ENCODE measurements around the gene LIMCH1. TPM values are rescaled to one million over a fixed set of nuclear protein-coding genes. Genes with fewer than 3 reads are reported as not detected.

LIMCH1 gene
- total and polyA plus RNA-seq, 10 donors, result 14.4 to 434 (median 212) TPM

GRCh38 chr4:41498177-41498576 is 39.8 kb upstream of the LIMCH1 start:
- H3K27ac ChIP-seq, result no peak overlapping the region
- DNase-seq, result no peak
- no peaks in the 10 kb centered on the region for H3K27me3 ChIP-seq (replicated peaks in 1 of 7)
- TF ChIP-seq POLR2A (IDR thresholded peaks at IDR 0.05) (no peak), POLR2AphosphoS5 (IDR thresholded peaks at IDR 0.05) (no peak)
- TF ChIP-seq, protein P1, sequence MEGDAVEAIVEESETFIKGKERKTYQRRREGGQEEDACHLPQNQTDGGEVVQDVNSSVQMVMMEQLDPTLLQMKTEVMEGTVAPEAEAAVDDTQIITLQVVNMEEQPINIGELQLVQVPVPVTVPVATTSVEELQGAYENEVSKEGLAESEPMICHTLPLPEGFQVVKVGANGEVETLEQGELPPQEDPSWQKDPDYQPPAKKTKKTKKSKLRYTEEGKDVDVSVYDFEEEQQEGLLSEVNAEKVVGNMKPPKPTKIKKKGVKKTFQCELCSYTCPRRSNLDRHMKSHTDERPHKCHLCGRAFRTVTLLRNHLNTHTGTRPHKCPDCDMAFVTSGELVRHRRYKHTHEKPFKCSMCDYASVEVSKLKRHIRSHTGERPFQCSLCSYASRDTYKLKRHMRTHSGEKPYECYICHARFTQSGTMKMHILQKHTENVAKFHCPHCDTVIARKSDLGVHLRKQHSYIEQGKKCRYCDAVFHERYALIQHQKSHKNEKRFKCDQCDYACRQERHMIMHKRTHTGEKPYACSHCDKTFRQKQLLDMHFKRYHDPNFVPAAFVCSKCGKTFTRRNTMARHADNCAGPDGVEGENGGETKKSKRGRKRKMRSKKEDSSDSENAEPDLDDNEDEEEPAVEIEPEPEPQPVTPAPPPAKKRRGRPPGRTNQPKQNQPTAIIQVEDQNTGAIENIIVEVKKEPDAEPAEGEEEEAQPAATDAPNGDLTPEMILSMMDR (IDR thresholded peaks at IDR 0.05 in 8 of 11, conservative IDR thresholded peaks at IDR 0.05 in 3 of 11), result no peak
- no peaks in the 10 kb centered on the region for H3K9me3 ChIP-seq
- WGBS, 5 donors, result 73 to 83% (median 79%) methylated on average over 4 of the region's 4 CpGs
- no peak overlapping the region for H3K4me3 ChIP-seq
- H3K36me3 ChIP-seq, result no peaks in the 10 kb centered on the region
- H3K4me1 ChIP-seq, result no peaks in the 10 kb centered on the region
- intact Hi-C loops (cut with DNase I; ENCODE audit: low total_unique reads), result no loop called here

DNA sequence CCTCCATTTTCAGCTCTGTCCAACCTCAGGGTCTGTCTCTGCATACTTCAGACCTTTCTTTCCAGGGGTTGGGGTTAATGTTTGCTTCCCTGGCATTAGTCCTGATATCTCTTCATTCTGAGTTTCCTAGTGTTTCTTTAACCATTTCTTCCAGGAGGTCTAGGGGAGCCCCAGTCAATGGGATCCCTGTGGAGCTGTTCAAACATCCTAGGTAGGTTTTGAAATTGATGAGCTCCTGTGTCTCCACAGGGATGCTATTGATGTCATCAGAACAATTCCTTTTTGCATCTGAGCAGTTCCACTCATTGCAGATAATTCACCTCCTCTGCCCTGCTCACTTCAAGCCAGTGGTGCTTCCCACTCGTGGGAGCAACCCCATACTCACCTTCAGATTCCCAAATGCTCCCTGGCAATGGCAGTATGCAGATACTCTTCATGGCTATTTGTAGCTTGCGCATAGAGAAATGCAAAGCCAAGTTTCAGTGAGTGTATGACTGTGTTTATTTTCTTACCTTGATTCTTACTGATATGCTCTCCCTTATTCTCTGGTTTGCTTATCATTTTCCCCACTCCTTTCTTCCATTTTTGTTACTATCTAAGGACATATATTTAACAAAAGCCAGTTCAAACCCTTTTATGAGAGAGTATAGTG is 33.7 kb upstream of the LIMCH1 start:
- Histone ChIP-seq H3K27ac (no peak overlapping the region), H3K36me3 (no peaks in the 10 kb centered on the region), H3K27me3 (replicated peaks in 1 of 7) (no peaks in the 10 kb centered on the region), H3K4me1 (no peaks in the 10 kb centered on the region), H3K4me3 (no peak overlapping the region), H3K9me3 (no peaks in the 10 kb centered on the region)
- WGBS, 5 donors, result 78 to 84% (median 80%) methylated on average over 2 of the region's 2 CpGs
- intact Hi-C loops (cut with DNase I; ENCODE audit: low total_unique reads), result no loop called here
- no peak for TF ChIP-seq POLR2A (IDR thresholded peaks at IDR 0.05)
- TF ChIP-seq POLR2AphosphoS5 (IDR thresholded peaks at IDR 0.05), result no peak
- TF ChIP-seq, protein P1 (IDR thresholded peaks at IDR 0.05 in 8 of 11, conservative IDR thresholded peaks at IDR 0.05 in 3 of 11), result no peak
- no peak for DNase-seq

DNA sequence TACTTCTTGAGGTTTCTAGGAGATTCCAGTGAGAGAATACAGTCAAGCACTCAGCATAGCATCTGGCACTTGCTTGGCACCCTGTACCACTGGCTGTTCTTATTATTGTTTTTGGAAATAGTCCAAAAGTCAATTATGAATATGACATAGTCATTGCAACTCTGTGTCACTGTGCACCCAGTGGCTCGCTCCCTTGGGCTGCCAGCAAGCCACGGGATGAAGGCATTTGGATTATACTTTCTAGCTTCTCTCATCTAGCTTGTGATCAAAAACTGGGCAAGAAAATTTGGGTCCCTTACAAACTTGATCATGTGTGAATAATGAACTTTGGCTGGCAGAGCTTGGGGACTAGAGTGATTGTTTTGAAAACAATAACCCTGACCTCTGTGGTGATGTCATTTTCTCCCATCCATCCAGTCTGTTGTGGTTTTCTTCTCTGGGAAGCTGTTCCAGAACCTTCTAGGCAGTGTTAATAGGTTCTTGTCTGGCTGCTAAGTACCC is 32.7 kb upstream of the LIMCH1 start:
- Histone ChIP-seq H3K27ac (no peak overlapping the region), H3K36me3 (no peaks in the 10 kb centered on the region), H3K27me3 (replicated peaks in 1 of 7) (no peaks in the 10 kb centered on the region), H3K4me3 (no peak overlapping the region), H3K4me1 (no peaks in the 10 kb centered on the region), H3K9me3 (no peaks in the 10 kb centered on the region)
- WGBS, 5 donors, result 82 to 91% (median 85%) methylated on average over 2 of the region's 2 CpGs
- intact Hi-C loops (cut with DNase I; ENCODE audit: low total_unique reads), result no loop called here
- no peak for TF ChIP-seq POLR2A (IDR thresholded peaks at IDR 0.05)
- TF ChIP-seq, protein P1 (IDR thresholded peaks at IDR 0.05 in 8 of 11, conservative IDR thresholded peaks at IDR 0.05 in 3 of 11), result no peak
- no peak for DNase-seq

GRCh38 chr4:41506130-41506529 is 31.8 kb upstream of the LIMCH1 start:
- TF ChIP-seq POLR2AphosphoS5 (IDR thresholded peaks at IDR 0.05) (no peak), POLR2A (IDR thresholded peaks at IDR 0.05) (no peak)
- TF ChIP-seq, protein P1 (IDR thresholded peaks at IDR 0.05 in 8 of 11, conservative IDR thresholded peaks at IDR 0.05 in 3 of 11), result no peak
- H3K27me3 ChIP-seq (replicated peaks in 1 of 7), result no peaks in the 10 kb centered on the region
- H3K9me3 ChIP-seq, result no peaks in the 10 kb centered on the region
- H3K4me1 ChIP-seq, result no peaks in the 10 kb centered on the region
- no peaks in the 10 kb centered on the region for H3K36me3 ChIP-seq
- no peak for DNase-seq
- H3K4me3 ChIP-seq, result no peak overlapping the region
- H3K27ac ChIP-seq, result no peak overlapping the region
- 71 to 94% (median 82%) methylated on average over 2 of the region's 2 CpGs for WGBS, 5 donors
- intact Hi-C loops (cut with DNase I; ENCODE audit: low total_unique reads), result no loop called here
